ENCODE data around the gene TMEM270.

DNA sequence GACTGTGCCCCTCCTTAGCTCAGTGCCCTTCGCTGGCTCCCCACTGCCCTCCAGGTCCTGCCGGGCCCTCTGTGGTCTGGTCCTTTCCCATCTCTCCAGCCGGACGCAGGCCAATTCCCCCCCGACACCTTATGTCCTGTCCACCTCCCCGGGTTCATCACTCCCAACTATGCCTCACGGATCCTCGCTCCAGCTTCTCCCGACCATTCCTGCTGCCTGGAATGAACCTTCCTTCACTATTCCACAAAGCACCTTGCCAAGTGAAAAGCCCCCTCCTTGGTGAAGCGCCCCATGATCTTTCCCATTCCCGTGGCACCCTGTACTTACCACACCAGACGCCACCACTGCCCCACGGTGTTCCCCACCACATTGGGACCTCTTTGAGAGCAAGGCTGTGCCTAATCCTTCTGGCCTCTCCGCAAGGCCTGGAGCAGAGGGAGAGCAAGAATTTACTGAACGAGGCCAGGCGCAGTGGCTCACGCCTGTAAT is 47.2 kb downstream of the TMEM270 start:
- TF ChIP-seq, protein P1, sequence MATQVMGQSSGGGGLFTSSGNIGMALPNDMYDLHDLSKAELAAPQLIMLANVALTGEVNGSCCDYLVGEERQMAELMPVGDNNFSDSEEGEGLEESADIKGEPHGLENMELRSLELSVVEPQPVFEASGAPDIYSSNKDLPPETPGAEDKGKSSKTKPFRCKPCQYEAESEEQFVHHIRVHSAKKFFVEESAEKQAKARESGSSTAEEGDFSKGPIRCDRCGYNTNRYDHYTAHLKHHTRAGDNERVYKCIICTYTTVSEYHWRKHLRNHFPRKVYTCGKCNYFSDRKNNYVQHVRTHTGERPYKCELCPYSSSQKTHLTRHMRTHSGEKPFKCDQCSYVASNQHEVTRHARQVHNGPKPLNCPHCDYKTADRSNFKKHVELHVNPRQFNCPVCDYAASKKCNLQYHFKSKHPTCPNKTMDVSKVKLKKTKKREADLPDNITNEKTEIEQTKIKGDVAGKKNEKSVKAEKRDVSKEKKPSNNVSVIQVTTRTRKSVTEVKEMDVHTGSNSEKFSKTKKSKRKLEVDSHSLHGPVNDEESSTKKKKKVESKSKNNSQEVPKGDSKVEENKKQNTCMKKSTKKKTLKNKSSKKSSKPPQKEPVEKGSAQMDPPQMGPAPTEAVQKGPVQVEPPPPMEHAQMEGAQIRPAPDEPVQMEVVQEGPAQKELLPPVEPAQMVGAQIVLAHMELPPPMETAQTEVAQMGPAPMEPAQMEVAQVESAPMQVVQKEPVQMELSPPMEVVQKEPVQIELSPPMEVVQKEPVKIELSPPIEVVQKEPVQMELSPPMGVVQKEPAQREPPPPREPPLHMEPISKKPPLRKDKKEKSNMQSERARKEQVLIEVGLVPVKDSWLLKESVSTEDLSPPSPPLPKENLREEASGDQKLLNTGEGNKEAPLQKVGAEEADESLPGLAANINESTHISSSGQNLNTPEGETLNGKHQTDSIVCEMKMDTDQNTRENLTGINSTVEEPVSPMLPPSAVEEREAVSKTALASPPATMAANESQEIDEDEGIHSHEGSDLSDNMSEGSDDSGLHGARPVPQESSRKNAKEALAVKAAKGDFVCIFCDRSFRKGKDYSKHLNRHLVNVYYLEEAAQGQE (IDR thresholded peaks at IDR 0.05; ENCODE audit: borderline replicate concordance): no peak
- TF ChIP-seq, protein P2, sequence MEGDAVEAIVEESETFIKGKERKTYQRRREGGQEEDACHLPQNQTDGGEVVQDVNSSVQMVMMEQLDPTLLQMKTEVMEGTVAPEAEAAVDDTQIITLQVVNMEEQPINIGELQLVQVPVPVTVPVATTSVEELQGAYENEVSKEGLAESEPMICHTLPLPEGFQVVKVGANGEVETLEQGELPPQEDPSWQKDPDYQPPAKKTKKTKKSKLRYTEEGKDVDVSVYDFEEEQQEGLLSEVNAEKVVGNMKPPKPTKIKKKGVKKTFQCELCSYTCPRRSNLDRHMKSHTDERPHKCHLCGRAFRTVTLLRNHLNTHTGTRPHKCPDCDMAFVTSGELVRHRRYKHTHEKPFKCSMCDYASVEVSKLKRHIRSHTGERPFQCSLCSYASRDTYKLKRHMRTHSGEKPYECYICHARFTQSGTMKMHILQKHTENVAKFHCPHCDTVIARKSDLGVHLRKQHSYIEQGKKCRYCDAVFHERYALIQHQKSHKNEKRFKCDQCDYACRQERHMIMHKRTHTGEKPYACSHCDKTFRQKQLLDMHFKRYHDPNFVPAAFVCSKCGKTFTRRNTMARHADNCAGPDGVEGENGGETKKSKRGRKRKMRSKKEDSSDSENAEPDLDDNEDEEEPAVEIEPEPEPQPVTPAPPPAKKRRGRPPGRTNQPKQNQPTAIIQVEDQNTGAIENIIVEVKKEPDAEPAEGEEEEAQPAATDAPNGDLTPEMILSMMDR (IDR thresholded peaks at IDR 0.05; ENCODE audit: poor library complexity, severe bottlenecking): no peak
- TF ChIP-seq RAD21 (conservative IDR thresholded peaks at IDR 0.05): no peak

Measured in neural cell (in vitro differentiated cells).